ENCODE results near the gene TPRKB.
"Not testable (repeated sequence)": the region's sequence is repeated elsewhere in the genome, so short reads cannot be mapped to it uniquely, and the experiment has no call there.

TPRKB gene

DNA sequence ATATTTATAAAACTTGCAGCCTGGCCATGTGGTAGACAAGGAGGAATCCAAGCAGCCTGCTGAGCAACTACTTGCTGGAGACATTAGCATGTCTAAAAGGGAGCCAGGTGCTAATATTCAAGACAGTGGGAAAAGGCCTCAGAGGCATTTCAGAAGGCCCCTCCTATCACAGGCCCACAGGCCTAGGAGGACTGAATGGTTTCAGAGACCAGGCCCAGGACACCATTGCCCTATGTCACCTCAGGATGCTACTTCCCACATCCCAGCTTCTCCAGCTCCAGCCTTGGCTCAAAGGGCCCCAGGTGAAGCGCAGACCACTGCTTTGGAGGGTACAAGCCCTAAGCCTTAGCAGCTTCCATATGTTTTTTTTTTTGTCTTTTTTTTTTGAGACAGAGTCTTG lies 39.0 kb downstream of the TPRKB start:
- no peak for DNase-seq

DNA sequence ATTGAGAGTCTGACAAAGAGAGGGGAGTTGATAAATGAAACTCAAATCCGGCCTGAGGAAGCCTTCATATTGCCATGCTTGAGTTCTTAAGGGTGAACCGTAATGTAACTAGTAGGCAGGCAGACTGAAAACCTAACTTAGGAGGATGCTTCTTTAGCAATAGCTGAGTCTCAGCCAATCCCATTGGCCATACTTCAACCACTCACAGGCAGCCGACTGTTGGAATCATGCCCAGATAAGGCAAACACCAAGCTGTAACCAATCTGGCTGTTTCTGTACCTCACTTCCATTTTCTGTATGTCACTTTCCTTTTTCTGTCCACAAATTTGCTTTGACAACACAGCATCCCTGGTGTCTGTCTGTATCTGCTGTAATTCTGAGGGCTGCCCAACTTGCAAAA lies 39.5 kb downstream of the TPRKB start:
- DNase-seq, result no peak

DNA sequence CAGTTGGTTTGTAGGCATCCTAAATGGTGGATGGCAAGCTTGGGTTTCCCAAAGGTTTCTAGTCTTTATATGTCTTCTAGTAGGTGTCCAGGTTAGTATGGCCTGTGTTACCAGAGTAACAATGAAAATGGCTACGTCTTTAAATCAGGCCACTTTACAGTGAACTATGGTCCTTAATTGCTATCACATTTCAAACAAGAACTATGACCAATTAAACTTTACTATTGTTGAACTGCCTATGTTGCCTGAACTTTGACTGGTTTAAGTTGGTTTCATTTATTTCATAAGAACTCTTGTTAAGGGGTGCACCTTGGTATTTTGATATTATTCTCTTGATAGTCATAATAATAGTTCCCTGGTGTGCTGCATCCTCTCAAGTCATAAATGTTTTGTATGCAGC lies 40.2 kb downstream of the TPRKB start:
- not testable (repeated sequence) for DNase-seq

DNA sequence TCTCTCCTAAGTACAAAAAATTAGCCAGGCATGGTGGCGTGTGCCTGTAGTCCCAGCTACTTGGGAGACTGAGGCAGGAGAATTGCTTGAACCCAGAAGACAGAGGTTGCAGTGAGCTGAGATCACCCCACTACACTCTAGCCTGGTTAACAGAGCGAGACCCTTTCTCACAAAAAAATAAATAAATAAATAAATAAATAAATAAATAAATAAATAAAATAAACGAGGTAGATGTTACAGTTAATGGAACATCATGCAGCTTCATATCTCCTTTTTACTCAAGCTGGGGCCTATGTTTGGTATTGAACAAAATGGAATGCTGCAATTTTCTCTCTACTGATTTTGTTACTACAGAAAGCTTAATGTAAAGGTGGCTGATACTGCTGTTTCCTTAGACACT lies 40.6 kb downstream of the TPRKB start:
- not testable (repeated sequence) for DNase-seq

DNA sequence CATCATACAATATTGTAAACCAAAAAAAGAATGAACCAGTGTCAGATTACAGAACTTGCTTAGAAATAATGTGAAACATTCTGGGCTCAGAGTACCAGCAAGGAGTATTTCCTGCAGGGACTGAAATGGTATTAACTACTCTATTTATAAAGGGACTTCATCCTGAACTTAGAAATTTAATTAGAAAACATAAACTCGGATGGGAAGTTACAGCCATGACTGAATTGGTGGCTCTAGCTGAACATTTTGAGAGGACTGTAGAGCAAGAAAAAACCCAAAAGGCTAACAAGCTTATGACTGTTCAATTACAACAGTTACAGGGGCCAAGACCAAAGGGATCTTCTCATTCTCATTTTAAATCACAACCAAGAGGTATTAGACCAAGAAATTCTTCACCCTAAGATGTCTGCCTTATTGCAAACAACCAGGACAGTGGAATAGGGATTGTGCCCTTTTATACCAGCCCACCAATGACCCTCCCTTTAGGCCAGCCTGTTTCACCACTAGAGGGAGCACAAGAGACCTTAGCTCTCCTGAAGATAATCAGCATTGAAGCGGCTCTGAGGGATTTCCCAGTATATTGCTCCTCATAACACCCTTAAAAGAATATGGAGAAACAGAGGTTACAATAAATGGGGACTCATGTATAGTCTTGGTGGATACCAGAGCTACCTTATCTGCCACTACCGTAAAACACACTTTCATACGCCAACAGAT lies 46.6 kb downstream of the TPRKB start:
- not testable (repeated sequence) for DNase-seq

DNA sequence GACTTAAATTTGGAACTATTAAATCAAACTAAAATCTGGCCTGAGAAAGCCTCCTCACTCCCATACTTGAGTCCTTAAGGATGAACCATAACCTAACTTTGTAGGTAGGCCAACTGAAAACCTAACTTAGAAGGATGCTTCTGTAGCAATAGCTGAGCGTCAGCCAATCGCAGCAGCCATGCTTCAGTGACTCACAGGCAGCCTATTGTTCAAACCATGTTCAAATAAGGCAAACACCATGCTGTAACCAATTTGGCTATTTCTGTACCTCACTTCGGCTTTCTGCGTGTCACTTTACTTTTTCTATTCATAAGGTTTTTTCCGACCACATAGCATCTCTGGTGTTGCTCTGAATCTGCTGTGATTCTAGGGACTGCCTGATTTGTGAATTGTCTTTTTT lies 48.7 kb downstream of the TPRKB start:
- DNase-seq, result not testable (repeated sequence)

DNA sequence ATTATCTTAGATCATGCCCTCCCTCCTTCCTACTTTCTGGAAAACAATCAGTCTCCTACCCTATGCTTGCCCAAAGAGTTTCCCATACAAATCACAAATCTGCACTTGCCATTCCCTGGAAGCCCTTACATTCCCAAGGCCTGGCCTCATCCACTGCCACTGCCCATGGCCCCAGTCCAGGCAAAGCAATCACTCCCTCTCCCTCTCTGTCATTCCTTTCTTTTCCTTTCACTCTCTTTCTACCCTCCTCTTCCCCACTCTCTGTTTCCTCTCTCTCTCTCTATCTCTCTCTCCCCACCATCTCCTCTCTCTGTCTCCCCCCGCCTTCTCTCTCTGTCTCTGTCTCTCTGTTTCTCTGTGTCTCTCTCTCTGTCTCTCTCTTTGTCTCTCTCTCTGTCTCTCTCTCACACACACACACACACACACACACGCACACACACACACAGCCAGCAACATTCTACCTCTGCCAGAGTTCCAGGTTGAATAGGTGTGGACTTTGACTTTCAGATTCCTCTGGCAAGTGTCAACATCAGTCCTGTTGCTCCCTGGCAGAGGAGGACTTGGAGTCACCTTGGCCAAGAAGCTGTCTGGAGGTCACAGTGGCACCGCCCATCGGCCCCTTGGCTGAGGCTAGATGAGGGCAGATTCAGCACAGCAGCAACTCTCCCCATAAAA lies 51.2 kb downstream of the TPRKB start:
- DNase-seq, result no peak

DNA sequence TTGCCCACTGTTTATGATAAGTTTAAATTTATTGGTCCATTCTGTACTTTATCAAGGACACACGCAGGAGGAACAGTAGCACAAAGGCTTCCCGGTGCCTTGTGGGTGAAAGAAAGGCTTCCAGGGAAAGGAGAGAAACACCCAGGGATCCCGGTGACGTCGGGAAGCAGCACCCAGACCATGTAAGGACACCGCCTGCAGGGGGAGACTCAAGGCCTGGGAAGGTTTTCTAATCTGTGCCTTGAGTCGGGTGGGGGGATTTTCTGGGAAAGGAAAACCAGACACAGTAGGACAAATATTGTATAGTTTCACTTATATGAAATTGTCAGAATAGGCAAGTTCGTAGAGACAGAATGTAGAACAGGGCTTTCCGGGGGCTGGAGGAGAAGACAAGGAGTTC lies 52.2 kb downstream of the TPRKB start:
- DNase-seq, result not testable (repeated sequence)

DNA sequence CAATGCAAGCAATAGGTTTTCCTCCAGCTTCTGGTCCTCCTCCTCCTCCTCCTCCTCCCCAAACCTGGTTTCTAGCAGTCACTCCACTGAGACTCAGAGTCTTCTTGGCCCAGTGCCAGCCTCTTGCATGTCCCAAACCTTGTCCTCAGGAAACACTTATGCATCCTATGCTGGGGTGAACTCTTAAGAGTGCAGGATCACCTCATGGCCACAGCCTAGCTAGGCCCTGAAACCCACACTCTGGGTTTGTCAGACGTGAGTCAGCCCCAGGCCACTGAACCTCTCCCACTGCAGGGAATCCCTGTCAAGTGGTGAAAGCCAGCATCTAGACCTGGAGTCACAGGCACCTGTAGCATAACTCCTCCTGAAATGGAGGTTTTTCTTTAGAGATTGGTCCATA lies 52.8 kb downstream of the TPRKB start:
- DNase-seq, result not testable (repeated sequence)

DNA sequence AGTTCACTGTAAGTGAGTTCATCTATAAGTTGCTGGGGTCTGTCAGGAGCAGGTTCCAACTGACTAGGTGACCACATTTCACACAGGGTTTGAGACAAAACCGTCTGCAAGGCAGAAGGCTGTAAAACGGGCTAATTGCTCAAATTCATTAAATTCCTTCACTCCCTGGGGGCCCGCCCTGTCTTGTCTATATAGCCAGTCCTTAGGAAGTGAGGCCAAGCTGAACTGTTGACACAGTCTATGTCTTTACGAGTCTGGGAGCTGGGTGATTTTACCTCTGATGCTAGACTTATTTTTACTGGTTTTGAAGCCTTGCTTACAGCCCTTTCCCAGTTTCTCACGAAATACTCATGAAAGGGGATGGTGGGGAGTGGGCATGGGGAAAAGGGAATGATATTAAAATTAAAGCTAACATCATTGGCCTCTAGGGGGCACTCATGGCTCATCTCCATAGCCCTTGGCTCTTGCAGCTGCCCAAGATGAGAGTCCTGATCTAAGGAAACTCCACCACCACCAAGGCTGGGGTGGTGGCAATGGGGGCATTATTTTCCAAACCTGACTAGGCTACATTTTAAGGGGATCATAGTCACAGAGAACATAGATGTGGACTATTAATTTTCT lies 57.1 kb downstream of the TPRKB start:
- DNase-seq, result not testable (repeated sequence)
